B cell (primary cell): ENCODE data around the gene PRPF38B. TPM values are rescaled to one million over a fixed set of nuclear protein-coding genes. Genes with fewer than 3 reads are reported as not detected.
"Not testable (repeated sequence)": the region's sequence is repeated elsewhere in the genome, so short reads cannot be mapped to it uniquely, and the experiment has no call there.

ENCODE experiments used
- ATAC-seq: fragments of 200-7000 bp; cut with Tn5 transposase; one replicate; pipeline ENCODE4 v1.10.0; 2021; ENCODE audit warnings: low read depth, mild to moderate bottlenecking, moderate number of reproducible peaks, moderate library complexity
- CTCF ChIA-PET: fragments of 350-600 bp; sonication (Branson Sonifier 250); formaldehyde crosslinking; loops from one replicate; lab custom pipeline; 2021; ENCODE audit warnings: antibody characterized with exemption, inconsistent platforms; lab: Charles Lee
- POLR2A ChIA-PET: fragments of 350-600 bp; sonication (Branson Sonifier 250); formaldehyde crosslinking; loops from one replicate; lab custom pipeline; 2021; ENCODE audit warnings: antibody characterized with exemption; lab: Charles Lee
- DNase-seq: peaks from one replicate; pipeline ENCODE4 v3.0.0; 2013
- H2AFZ ChIP-seq: 2 replicates; pipeline ENCODE4 v1.6.1; 2012; ENCODE audit warnings: mild to moderate bottlenecking, low read depth, low read length; ENCODE audit not compliant: insufficient read depth, poor library complexity, severe bottlenecking
- H3K27ac ChIP-seq, 2 donors: 1 replicate in 1 of 2; 2 replicates in 1 of 2; pipeline ENCODE4 v1.5.1; 2012 to 2013; ENCODE audit warnings: low read length in 2 of 2, mild to moderate bottlenecking in 2 of 2, moderate library complexity in 1 of 2
- H3K27me3 ChIP-seq, 4 experiments: fragments of 200-600 bp in 1 of 4; sonication (generic) in 1 of 4; replicated peaks in 1 of 4; 1 replicate in 2 of 4; 2 replicates in 2 of 4; pipeline versions ENCODE4 v1.6.1 to v1.7.0; 2013 to 2016; ENCODE audit warnings: low read length in 3 of 4, mild to moderate bottlenecking in 2 of 4, mixed read lengths in 1 of 4, moderate library complexity in 1 of 4; ENCODE audit not compliant: insufficient read depth in 4 of 4, control insufficient read depth in 3 of 4; ENCODE audit errors: control extremely low read depth in 1 of 4
- H3K36me3 ChIP-seq, 2 experiments: replicated peaks in 1 of 2; 1 replicate in 1 of 2; 2 replicates in 1 of 2; pipeline versions ENCODE4 v1.6.1 to v1.7.1; 2013; ENCODE audit warnings: low read length in 1 of 2; ENCODE audit not compliant: insufficient read depth in 2 of 2, control insufficient read depth in 1 of 2; ENCODE audit errors: control extremely low read depth in 1 of 2, extremely low read depth in 1 of 2
- H3K4me1 ChIP-seq, 2 donors: fragments of 200-600 bp in 1 of 2; sonication (generic) in 1 of 2; 1 replicate in 1 of 2; 2 replicates in 1 of 2; pipeline versions ENCODE4 v1.5.1 to v1.6.1; 2013 to 2017; ENCODE audit warnings: low read length in 2 of 2; ENCODE audit not compliant: control insufficient read depth in 2 of 2, insufficient read depth in 2 of 2
- H3K4me2 ChIP-seq: replicated peaks from 2 replicates; pipeline ENCODE3; 2012; ENCODE audit warnings: mild to moderate bottlenecking, low read depth, low read length; ENCODE audit not compliant: poor library complexity, severe bottlenecking
- H3K4me3 ChIP-seq, 5 experiments: fragments of 200-600 bp in 1 of 5; sonication (generic) in 1 of 5; 1 replicate in 3 of 5; 2 replicates in 2 of 5; pipeline versions ENCODE4 v1.5.1 to v1.7.0; 2011 to 2016; ENCODE audit warnings: low read length in 4 of 5, mild to moderate bottlenecking in 4 of 5, low read depth in 2 of 5, control low read depth in 1 of 5, moderate library complexity in 1 of 5; ENCODE audit not compliant: insufficient read depth in 1 of 5; ENCODE audit errors: control extremely low read depth in 1 of 5, extremely low read depth in 1 of 5
- H3K79me2 ChIP-seq: fragments of 200-600 bp; sonication (generic); one replicate; pipeline ENCODE4 v1.6.0; 2016; ENCODE audit warnings: low read length; ENCODE audit not compliant: control insufficient read depth, insufficient read depth
- H3K9ac ChIP-seq: fragments of 200-600 bp; sonication (generic); 2 replicates; pipeline ENCODE4 v1.6.1; 2017; ENCODE audit warnings: mild to moderate bottlenecking, low read length, moderate library complexity
- H3K9me3 ChIP-seq, 3 donors: one replicate each; pipeline versions ENCODE4 v1.6.1 to v1.7.1; 2013; ENCODE audit warnings: low read length in 2 of 3; ENCODE audit not compliant: control insufficient read depth in 2 of 3, insufficient read depth in 1 of 3; ENCODE audit errors: control extremely low read depth in 1 of 3
- H4K20me1 ChIP-seq: 2 replicates; pipeline ENCODE4 v1.6.0; 2012; ENCODE audit warnings: mild to moderate bottlenecking, low read length; ENCODE audit not compliant: insufficient read depth, control insufficient read depth, poor library complexity, severe bottlenecking
- H3K27ac Mint-ChIP-seq: one replicate; pipeline ENCODE4 v1.8.0; 2021; ENCODE audit warnings: mixed read lengths
- H3K27me3 Mint-ChIP-seq: one replicate; pipeline ENCODE4 v1.8.0; 2021; ENCODE audit warnings: mixed read lengths
- H3K4me1 Mint-ChIP-seq: one replicate; pipeline ENCODE4 v1.8.0; 2021; ENCODE audit warnings: mixed read lengths
- H3K4me3 Mint-ChIP-seq: one replicate; pipeline ENCODE4 v1.8.0; 2021; ENCODE audit warnings: mixed read lengths
- H3K9me3 Mint-ChIP-seq: one replicate; pipeline ENCODE4 v1.8.0; 2022; ENCODE audit warnings: mixed read lengths; ENCODE audit not compliant: insufficient read depth
- CTCF ChIP-seq: fragments of 200-600 bp; IDR thresholded peaks from one replicate; pipeline ENCODE4 v1.8.0; 2022; ENCODE audit warnings: antibody characterized with exemption, mild to moderate bottlenecking
- EZH2 ChIP-seq: IDR thresholded peaks from 2 replicates; pipeline ENCODE4 v1.6.1; 2012; ENCODE audit warnings: borderline replicate concordance, low read depth, mild to moderate bottlenecking, moderate library complexity, low read length; ENCODE audit not compliant: insufficient read depth, poor library complexity, severe bottlenecking
- WGBS: methylation state at CpG from one replicate; pipeline ENCODE4 v1.1.5; 2013; ENCODE audit warnings: missing lambda C conversion rate; ENCODE audit not compliant: insufficient coverage; 5-methylcytosine and 5-hydroxymethylcytosine counted together
- intact Hi-C: fragments of 100-400 bp; cut with micrococcal nuclease; formaldehyde crosslinking; loops from one replicate; pipeline ENCODE4 v1.10.0; 2022
- polyA plus RNA-seq: library from polyadenylated mRNA; depleted of rRNA; stranded (reverse); fragments of >200 nt; gene quantifications from 2 replicates; pipeline ENCODE4 v1.2.3, GENCODE V29; 2012
- total RNA-seq, 2 donors: library from RNA; stranded (reverse); fragments of 120-200 nt in 1 of 2; gene quantifications; 1 replicate in 1 of 2; 2 replicates in 1 of 2; pipeline versions ENCODE4 v1.2.3 to v1.2.4, GENCODE V29; 2013 to 2022

Gene PRPF38B
- total and polyA plus RNA-seq, 2 donors (not counting 1 experiment from before 2014, with no cell fraction given) = 48.7 to 114 TPM

DNA sequence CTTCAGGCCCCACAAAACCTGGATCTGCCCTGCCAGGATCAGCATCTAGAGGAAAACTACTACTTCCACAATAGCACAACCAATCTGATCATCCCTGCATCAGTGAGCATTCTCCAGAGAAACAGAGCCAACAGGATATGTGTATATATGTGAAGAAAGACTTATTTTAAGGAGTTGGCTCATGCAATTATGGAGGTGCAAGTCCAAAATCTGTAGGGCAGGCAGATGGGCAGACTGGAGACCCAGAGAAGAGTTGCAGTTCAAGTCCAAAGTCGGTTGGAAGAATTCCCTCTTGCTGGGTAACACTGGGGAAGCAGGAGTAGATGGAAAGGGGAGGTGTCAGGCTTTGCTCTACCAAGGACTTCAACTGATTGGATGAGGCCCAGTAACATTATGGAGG, 26.3 kb upstream of the PRPF38B start:
- no peak overlapping the region for H3K4me3 ChIP-seq
- 100% methylated on average over 1 of the region's 1 CpG for WGBS
- ATAC-seq = no peak
- no peak overlapping the region for H2AFZ ChIP-seq
- H3K27me3 ChIP-seq = peaks cover 0 to 3% (median 0%) of the 10 kb centered on the region in 4 experiments
- no peak overlapping the region for H3K4me3 Mint-ChIP-seq
- no peaks in the 10 kb centered on the region for H3K36me3 ChIP-seq
- peaks cover 3% of the 10 kb centered on the region for H3K27me3 Mint-ChIP-seq
- H4K20me1 ChIP-seq = no peaks in the 10 kb centered on the region
- H3K79me2 ChIP-seq = no peaks in the 10 kb centered on the region
- no peak overlapping the region for H3K27ac Mint-ChIP-seq
- peaks cover 8 to 10% of the 10 kb centered on the region in 2 donors for H3K4me1 ChIP-seq
- H3K4me2 ChIP-seq = no peak overlapping the region
- no peaks in the 10 kb centered on the region for H3K9me3 Mint-ChIP-seq
- H3K9me3 ChIP-seq = no peaks in the 10 kb centered on the region
- TF ChIP-seq EZH2 (no peak), CTCF (no peak)
- H3K4me1 Mint-ChIP-seq = peaks cover 9% of the 10 kb centered on the region
- no peak overlapping the region for H3K27ac ChIP-seq
- CTCF ChIA-PET = no interaction called here
- no peak overlapping the region for H3K9ac ChIP-seq
- POLR2A ChIA-PET = no interaction called here
- DNase-seq = no peak
- intact Hi-C loops = no loop called here

DNA sequence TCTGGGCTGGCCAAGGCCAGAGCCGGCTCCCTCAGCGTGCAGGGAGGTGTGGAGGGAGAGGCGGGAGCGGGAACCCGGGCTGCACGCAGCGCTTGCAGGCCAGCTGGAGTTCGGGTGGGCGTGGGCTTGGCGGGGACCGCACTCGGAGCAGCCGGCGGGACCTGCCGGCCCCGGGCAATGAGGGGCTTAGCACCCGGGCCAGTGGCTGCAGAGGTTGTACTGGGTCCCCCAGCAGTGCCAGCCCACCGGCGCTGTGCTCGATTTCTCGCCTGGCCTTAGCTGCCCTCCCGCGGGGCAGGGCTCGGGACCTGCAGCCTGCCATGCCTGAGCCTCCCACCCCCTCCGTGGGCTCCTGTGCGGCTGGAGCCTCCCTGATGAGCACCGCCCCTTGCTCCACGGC, 24.7 kb upstream of the PRPF38B start:
- H3K9me3 Mint-ChIP-seq, H3K4me1 ChIP-seq, H3K27ac Mint-ChIP-seq, H3K9me3 ChIP-seq, intact Hi-C loops, H2AFZ ChIP-seq, CTCF ChIA-PET, H3K4me3 ChIP-seq, H3K4me1 Mint-ChIP-seq, H3K36me3 ChIP-seq, ATAC-seq, H3K27me3 Mint-ChIP-seq, H4K20me1 ChIP-seq, H3K9ac ChIP-seq, DNase-seq, H3K79me2 ChIP-seq, H3K4me3 Mint-ChIP-seq, H3K4me2 ChIP-seq, H3K27ac ChIP-seq: not testable (repeated sequence)
- POLR2A ChIA-PET = interaction anchor here (0.7 kb wide), 1 partner anchor 25 kb away, joined by 3 read pairs; no protein-coding TSS in a partner anchor
- 98% methylated on average over 24 of the region's 28 CpGs for WGBS
- H3K27me3 ChIP-seq = peaks cover 0 to 11% (median 2%) of the 10 kb centered on the region in 4 experiments
